Fibroblast of skin of right biceps (primary cell): ENCODE data around the gene BEST4.
A peak's percentile ranks its signal among the peaks of the same experiment; 100 is the strongest.
"Not testable (repeated sequence)": the region's sequence is repeated elsewhere in the genome, so short reads cannot be mapped to it uniquely, and the experiment has no call there.

Experiments
- DNase-seq: peaks from one replicate; pipeline ENCODE4 v3.0.0-alpha.2; 2013

BEST4 gene

GRCh38 chr1:44776730-44777068 is 11.3 kb downstream of the BEST4 start:
- DNase-seq = no peak

DNA sequence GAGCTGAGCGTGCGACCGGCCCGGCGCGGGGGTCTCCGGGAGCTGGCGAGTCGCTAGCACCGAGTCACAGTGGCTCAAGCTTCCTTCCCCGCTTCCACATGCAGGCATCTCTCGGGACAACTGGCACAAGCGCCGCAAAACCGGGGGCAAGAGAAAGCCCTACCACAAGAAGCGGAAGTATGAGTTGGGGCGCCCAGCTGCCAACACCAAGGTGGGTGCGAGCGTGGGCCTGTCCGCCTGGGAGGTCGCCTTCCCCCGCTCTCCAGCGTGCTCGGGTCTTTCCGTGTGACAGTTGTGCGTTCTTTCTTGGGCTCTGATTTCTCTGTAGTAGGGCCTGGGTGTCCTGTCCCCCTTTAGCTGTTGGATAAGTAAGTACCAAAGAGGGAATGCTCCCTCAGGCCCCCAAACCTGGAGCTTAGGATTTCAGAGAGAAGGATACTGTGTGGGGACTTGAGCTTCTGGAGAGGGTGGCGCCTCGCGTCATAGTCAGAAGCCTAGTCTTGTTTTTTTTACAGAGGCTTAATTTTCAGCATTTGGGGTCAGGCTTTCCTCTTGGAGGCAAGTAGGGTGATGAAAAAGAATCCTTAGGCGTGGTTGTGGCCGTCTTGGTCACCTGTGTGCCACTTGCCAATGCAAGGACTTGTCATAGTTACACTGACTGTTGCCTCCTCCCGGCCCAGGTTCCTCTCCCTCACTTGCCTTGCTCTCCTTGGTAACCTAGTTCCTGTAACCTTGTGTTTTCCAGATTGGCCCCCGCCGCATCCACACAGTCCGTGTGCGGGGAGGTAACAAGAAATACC is 11.8 kb downstream of the BEST4 start:
- DNase-seq = peak; percentile 12

DNA sequence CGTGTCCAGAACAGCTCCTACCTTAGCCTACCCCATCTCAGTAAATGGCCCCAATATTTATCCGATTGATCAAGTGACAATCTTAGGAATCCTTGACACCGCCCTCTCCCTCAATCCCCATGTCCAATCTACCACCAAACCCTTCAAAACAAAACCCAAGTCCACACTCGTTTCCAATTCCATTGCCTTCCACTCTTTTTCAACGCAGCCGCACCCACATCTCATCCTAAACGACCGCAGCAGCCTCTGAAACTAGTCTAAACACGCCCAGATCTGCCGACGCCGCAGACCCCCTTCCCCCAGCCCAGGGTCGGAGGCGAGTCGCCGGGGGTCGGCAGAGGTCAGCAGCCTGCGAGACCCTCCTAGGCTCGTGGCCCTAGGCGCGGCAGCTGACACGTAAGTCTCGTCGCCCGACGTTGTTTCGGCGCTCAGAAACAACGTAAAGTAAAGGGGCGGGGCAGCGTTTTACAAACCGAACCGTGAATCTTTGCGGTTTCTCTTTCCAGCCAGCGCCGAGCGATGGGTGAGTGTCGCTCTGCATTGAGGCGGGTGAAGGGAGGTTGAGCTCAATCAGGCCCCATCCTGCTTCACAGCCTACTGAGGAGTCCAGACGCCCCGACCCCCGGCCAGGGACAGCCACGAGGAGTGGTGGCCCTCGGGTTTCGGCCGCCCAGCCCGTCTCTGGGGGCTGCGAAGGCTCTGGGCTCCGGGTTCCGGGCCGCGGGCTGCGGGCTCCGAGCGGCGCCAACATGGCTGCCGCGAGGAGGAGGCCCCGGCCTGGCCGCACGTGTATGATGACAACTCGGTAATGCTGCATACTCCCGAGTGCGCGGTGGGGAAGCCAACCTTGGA is 12.7 kb downstream of the BEST4 start, which contains the start of gene RPS8:
Gene RPS8, plus strand, starts transcription at position 463 of the 852 bp plus-strand sequence. Its CDS starts 57 bp downstream, at position 520.
- DNase-seq = peak; percentile 95

DNA sequence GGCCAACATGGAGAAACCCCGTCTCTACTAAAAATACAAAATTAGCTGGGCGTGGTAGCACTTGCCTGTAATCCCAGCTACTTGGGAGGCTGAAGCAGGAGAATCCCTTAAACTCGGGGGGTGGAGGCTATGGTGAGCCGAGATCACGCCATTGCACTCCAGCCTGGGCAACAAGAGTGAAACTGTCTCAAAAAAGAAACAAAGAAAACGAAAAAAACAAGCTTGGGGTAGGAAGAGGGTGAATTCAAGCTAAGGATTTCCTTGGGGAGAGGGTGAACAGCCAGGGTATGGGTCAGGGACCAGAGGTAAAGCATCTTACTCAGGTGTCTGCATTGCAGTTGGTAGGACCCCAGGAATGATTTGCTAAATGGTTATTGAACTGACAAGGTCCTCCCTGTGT is 21.5 kb downstream of the BEST4 start:
- DNase-seq = not testable (repeated sequence)

DNA sequence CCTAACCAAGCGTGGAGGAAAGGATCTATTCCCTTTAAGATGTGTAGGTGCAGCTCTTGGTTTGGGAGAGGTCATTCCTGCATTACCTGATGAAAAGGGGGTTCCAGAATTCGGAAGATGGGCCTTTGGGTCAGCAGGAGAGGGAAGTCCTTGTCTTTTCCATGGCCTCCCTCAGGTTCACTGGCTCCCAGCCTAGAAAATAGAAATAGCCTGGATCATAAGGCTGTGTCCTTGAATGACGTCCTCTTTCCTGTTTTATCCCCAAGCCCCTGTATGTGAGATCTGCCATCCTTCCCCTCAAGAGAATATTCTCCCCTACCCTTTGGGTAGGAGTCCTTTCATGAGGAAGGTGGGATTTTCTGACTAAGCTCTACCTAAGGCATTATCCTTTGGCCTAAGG is 27.1 kb downstream of the BEST4 start:
- DNase-seq = no peak

DNA sequence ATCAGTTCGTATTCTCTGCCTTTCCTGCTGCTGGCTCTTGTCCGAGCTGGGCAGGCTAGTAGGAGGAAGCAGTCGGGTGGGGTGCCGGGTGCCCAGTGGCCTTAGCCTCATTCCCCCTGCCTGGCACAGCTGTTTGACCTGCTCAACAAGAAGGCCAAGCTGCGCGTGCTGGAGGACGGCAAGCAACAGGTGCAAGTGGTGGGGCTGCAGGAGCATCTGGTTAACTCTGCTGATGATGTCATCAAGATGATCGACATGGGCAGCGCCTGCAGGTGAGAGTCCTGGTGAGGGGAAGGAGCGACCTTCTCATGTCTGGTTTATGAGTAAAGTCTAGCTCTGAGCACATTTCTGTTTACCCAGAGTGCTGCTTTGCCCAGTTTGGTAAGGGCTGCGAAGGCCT is 28.9 kb downstream of the BEST4 start:
- no peak for DNase-seq

GRCh38 chr1:44757420-44757819 is 30.6 kb downstream of the BEST4 start:
- no peak for DNase-seq

GRCh38 chr1:44747878-44748277 is 40.1 kb downstream of the BEST4 start:
- no peak for DNase-seq

DNA sequence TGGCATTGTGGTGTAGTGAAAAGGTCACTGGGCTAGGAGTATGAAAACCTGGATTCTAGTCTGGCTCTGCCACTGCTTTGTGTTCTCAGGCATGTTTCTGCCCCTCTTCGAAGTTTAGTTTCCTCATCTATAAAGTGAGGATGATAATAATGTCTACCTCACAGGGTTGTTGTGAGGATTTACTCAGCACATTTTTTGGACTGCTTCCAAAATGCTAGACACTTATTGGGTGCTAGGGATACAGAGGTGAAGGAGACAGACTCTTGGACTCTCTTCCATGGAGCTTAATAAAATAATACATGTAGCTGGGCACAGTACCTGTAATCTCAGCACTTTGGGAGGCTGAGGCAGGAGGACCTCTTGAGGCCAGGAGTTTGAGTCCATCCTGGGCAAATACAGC is 44.8 kb downstream of the BEST4 start:
- DNase-seq = no peak

DNA sequence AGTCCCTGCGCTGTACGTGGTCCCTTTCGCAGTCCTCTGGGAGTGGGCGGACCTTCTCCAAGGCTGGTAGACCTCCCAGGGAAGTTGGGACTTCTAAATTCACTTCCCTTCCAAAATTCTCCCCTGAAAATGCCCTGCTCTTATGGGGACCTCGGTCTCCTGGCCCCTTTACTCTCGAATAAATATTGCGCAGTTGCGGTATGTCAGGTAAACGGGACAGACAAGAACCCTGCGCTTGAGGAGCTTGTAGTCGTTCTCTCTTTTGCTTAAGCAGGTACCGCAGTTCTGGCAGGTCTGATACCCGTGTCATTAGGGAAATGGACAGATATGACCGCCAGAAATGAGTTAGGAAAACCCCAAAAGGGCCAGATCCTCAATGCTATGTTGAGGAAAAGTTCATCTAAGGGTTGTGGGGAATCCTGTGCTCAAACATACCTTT is 47.8 kb downstream of the BEST4 start:
- DNase-seq = no peak

DNA sequence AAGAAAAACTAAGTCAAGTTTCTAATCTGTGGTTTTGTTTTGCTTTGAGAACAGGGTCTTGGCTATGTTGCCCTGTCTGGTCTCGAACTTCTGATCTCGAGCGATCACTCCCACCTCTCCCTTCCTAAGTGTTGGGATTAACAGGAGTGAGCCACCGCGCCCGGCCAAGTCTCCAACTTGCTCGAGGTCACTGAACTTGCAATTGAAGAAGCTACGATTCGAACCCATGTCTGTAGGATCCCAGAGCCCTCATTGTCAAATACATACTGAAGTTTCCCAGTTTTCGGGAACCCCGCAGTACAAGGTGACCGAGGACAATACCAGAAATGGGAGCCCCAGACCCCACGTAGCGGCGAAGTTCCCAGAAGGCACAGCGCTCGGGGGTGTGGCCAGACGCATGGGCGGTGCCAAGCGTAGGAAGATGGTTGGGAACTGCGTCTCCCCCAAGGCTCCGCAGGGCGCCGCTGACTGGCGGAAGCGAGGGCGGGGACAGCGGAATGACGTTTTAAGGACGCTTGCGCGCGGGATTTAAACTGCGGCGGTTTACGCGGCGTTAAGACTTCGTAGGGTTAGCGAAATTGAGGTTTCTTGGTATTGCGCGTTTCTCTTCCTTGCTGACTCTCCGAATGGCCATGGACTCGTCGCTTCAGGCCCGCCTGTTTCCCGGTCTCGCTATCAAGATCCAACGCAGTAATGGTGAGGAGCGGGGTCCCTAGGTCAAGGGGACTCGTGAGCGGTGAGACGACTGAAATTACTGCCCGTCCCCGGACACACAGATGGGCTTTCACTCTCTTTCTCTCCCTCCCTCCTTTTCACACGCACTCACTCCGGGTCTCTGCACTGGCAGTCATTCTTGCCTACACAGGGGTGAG is 48.4 kb downstream of the BEST4 start, which contains the start of gene KIF2C:
Gene KIF2C, plus strand, starts transcription at position 531 of the 872 bp plus-strand sequence. Its CDS starts 96 bp downstream, at position 627.
- DNase-seq = peak; percentile 98

GRCh38 chr1:44738953-44739306 is 49.0 kb downstream of the BEST4 start:
- not testable (repeated sequence) for DNase-seq

- no peak for DNase-seq
These were observed 52.0 kb downstream of the BEST4 start for GRCh38 chr1:44735992-44736391.

- no peak for DNase-seq
These were observed 54.2 kb downstream of the BEST4 start for GRCh38 chr1:44733784-44734183.
